ENCODE results near the gene HEPACAM2. TPM values are rescaled to one million over a fixed set of nuclear protein-coding genes. Genes with fewer than 3 reads are reported as not detected.

The HEPACAM2 gene
- total and polyA plus RNA-seq, 7 donors, result 0.01 TPM; not detected in 6

DNA sequence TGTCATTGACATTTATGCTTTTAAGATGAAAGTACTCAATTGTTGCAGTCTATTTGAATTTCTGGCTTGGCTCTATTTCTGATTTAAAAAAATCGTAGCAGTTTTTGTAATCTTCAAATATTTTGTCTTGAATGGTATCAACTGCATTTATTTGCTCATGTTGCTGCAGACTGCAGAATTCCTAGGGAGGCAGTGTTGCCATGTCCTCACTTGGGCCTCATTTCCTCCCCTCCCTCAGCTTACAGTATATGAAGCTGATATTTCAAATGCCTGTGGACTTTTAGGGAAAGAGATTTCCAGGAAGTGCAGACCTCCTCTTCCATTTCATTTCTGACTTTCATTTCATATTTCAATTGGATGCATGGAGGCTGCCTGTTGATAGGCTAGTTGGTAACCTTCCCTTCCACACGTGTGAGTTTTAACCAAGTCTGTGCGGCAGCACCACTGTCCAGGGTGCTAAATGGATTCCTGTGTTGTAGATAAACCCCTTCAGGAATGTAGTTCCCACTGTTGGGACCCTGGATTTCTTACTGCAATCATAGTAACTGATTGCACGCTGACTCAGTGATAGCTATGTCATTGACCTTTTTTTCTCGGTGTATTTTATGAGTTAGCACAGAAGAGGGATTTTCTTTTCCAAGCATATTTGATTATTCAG, 23.4 kb upstream of the HEPACAM2 start:
- ATAC-seq (no peak), DNase-seq (no peak)
- intact Hi-C loops (cut with DNase I), result loop anchor here (10.0 kb wide), 2 partner anchors 835 to 1185 kb away; no protein-coding TSS in a partner anchor
- TF ChIP-seq, protein P1, sequence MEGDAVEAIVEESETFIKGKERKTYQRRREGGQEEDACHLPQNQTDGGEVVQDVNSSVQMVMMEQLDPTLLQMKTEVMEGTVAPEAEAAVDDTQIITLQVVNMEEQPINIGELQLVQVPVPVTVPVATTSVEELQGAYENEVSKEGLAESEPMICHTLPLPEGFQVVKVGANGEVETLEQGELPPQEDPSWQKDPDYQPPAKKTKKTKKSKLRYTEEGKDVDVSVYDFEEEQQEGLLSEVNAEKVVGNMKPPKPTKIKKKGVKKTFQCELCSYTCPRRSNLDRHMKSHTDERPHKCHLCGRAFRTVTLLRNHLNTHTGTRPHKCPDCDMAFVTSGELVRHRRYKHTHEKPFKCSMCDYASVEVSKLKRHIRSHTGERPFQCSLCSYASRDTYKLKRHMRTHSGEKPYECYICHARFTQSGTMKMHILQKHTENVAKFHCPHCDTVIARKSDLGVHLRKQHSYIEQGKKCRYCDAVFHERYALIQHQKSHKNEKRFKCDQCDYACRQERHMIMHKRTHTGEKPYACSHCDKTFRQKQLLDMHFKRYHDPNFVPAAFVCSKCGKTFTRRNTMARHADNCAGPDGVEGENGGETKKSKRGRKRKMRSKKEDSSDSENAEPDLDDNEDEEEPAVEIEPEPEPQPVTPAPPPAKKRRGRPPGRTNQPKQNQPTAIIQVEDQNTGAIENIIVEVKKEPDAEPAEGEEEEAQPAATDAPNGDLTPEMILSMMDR (IDR thresholded peaks at IDR 0.05), result no peak
- peaks cover 0 to 9% of the 10 kb centered on the region in 2 donors for H3K36me3 ChIP-seq (ENCODE audit: insufficient read depth in 1 of 2, low read depth in 1 of 2)
- H3K4me3 ChIP-seq, result no peak overlapping the region
- 62 to 73% (median 68%) methylated on average over 5 of the region's 5 CpGs for WGBS, 3 donors
- no peaks in the 10 kb centered on the region for H3K4me1 ChIP-seq
- H3K9me3 ChIP-seq, result no peaks in the 10 kb centered on the region
- no peaks in the 10 kb centered on the region for H3K27me3 ChIP-seq (ENCODE audit: insufficient read depth in 3 of 3, low read length in 2 of 3)
- H3K27ac ChIP-seq, result no peak overlapping the region

DNA sequence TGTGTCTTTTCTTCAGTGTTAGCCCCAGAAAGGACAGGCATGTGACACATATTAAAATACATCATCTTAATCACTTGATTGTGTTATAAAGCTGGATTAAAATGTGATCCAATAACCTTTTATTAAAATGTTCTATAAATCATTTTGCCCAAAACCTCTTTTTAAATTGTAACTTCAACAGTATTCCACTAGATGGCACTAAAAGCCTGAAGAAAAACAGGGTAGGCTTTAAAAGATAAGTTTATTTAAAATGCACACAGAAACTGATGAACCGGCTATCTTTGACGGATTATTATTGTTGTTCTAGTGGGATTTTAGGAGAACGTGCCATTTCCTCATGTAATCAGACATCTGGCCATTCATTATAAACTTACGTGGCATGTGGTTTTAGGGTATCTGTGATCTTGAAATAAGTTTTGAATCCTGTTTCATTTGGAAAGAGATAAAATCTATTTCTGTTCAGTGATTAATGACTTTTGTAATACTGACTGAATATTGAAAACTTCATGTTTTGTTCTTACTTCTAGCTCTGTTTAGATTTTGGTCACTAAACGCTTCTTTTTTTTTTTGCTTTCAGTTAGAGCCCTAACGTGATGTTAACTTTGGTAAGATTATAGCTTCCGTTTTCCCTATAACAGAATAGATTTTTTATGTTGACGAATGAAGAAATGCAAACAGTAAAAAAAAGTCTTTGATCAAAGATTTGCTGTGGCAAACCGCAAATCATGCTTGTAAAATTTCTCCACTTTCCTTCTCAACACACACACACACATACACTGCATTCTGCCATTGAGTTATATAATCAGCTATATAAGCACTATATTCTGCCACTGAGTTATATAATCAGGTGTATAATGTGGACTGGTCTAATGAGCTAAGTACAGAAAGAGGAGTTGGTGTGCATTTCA, 19.5 kb upstream of the HEPACAM2 start:
- intact Hi-C loops (cut with DNase I), result loop anchor here (10.0 kb wide), 2 partner anchors 839 to 1189 kb away; no protein-coding TSS in a partner anchor
- ATAC-seq, result peak in 2 of 4 donors; percentile 30 to 40
- Histone ChIP-seq H3K9me3 (no peaks in the 10 kb centered on the region), H3K4me3 (no peak overlapping the region), H3K27ac (no peak overlapping the region), H3K36me3 (ENCODE audit: insufficient read depth in 1 of 2, low read depth in 1 of 2) (peaks cover 0 to 10% of the 10 kb centered on the region in 2 donors), H3K4me1 (no peaks in the 10 kb centered on the region), H3K27me3 (ENCODE audit: insufficient read depth in 3 of 3, low read length in 2 of 3) (no peaks in the 10 kb centered on the region)
- TF ChIP-seq, protein P1 (IDR thresholded peaks at IDR 0.05), result peak; percentile 61
- WGBS, 3 donors, result 54 to 63% (median 56%) methylated on average over 9 of the region's 9 CpGs
- no peak for DNase-seq

DNA sequence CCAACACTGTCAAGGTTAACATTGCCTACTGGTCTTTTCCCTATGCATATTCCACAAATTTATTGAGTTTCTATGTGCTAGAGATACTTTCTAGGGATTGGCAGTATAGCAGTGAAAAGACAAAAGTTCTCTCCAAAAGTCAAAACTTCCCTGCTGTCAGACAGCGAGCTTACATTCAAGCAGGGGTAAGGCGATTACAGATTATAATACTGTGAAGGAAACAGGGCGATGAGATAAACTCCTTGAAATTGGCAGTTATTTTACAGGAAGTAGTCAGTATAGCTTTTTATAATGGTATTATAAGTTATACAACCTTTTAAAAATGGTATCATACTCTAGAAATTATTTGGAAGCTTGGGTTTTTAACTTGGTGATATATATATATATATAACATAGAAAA, 15.8 kb upstream of the HEPACAM2 start:
- Histone ChIP-seq H3K36me3 (ENCODE audit: insufficient read depth in 1 of 2, low read depth in 1 of 2) (peaks cover 0 to 10% of the 10 kb centered on the region in 2 donors), H3K27me3 (ENCODE audit: insufficient read depth in 3 of 3, low read length in 2 of 3) (no peaks in the 10 kb centered on the region), H3K9me3 (no peaks in the 10 kb centered on the region), H3K4me1 (no peaks in the 10 kb centered on the region), H3K27ac (no peak overlapping the region), H3K4me3 (no peak overlapping the region)
- TF ChIP-seq, protein P1 (IDR thresholded peaks at IDR 0.05), result no peak
- intact Hi-C loops (cut with DNase I), result loop anchor here (10.0 kb wide), 2 partner anchors 843 to 1193 kb away; no protein-coding TSS in a partner anchor
- DNase-seq, result no peak
- 93% methylated on average over 3 of the region's 3 CpGs for WGBS, 3 donors
- ATAC-seq, result no peak

DNA sequence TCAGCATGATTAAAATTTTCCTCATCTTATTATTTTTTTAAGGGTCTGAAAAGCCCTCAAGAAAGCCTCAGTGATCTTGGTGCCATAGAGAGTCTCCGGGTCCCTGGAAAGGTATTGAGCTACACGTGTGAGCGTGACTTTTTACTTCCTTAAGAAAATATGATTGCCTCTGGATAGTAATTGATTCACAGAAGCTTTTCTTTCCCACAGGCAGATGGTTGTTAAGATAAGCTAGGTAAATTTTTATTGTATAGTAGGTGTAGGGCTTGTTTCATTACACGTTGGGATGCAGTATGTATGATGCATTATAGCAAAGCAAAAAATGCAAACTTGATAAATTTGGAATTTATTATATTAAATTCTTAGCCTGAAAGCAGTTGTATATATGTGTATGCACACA, 13.6 kb upstream of the HEPACAM2 start:
- ATAC-seq, result no peak
- 77 to 81% (median 77%) methylated on average over 4 of the region's 4 CpGs for WGBS, 3 donors
- TF ChIP-seq, protein P1 (IDR thresholded peaks at IDR 0.05), result no peak
- Histone ChIP-seq H3K9me3 (no peaks in the 10 kb centered on the region), H3K27ac (no peak overlapping the region), H3K4me3 (no peak overlapping the region), H3K27me3 (ENCODE audit: insufficient read depth in 3 of 3, low read length in 2 of 3) (no peaks in the 10 kb centered on the region), H3K36me3 (ENCODE audit: insufficient read depth in 1 of 2, low read depth in 1 of 2) (peaks cover 0 to 10% of the 10 kb centered on the region in 2 donors), H3K4me1 (no peaks in the 10 kb centered on the region)
- DNase-seq, result no peak
- intact Hi-C loops (cut with DNase I), result loop anchor here (10.0 kb wide), 2 partner anchors 845 to 1195 kb away; no protein-coding TSS in a partner anchor

Data from psoas muscle (tissue), 8 donors.